HG03442 (cell line): ENCODE results near the gene EPX.

ENCODE experiments used
- ATAC-seq: cut with Tn5 transposase; IDR thresholded peaks from one replicate; pipeline ENCODE4 v1.9.1; 2021; ENCODE audit warnings: mild to moderate bottlenecking, moderate library complexity; ENCODE audit not compliant: unreplicated experiment

Gene EPX

GRCh38 chr17:58247511-58248363, 55.2 kb downstream of the EPX start:
- ATAC-seq = no peak

- no peak for ATAC-seq
Observed at GRCh38 chr17:58248955-58249269, 56.4 kb downstream of the EPX start.

GRCh38 chr17:58249270-58250133, 57.0 kb downstream of the EPX start:
- no peak for ATAC-seq

- no peak for ATAC-seq
Observed at GRCh38 chr17:58250344-58251011, 58.0 kb downstream of the EPX start.

- ATAC-seq = no peak
Observed at GRCh38 chr17:58252141-58252540, 59.6 kb downstream of the EPX start.

GRCh38 chr17:58253082-58253481, 60.6 kb downstream of the EPX start:
- no peak for ATAC-seq
